Esophagus muscularis mucosa (tissue), 3 donors: ENCODE results near the gene FOXP2.

Experiments
- POLR2A ChIP-seq: fragments of 450-650 bp; IDR thresholded peaks from one replicate; pipeline ENCODE4 v1.6.1; 2017; ENCODE audit warnings: antibody characterized with exemption, moderate library complexity, mild to moderate bottlenecking, low read depth
- TF ChIP-seq, protein P1 (sequence below), 3 experiments: fragments of 200-600 bp in 2 of 3; fragments of 450-650 bp in 1 of 3; sonication (generic) in 2 of 3; IDR thresholded peaks; one replicate each; pipeline ENCODE4 v1.5.1; 2017 to 2019; ENCODE audit warnings: antibody characterized with exemption in 3 of 3, mild to moderate bottlenecking in 2 of 3, moderate library complexity in 1 of 3

DNA sequence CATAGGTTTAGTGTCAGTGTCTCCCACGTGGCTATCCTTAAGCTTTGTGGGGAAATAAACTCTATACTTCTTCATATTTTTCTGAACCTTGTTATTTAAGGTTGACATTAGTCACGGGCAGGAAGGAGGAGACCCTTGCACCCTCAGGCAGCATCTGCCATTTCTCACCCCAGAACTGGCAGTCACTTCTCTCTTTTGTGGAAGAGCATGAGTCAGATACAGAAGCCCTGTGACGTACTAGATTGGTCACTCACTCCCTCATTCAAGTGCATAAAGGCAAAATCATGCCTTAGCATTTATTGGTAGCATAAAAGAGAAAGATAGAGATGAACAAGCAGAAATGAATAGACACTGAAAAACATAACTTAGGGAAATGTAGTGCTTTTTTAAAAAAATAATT, 301.3 kb downstream of the FOXP2 start:
- TF ChIP-seq, protein P1, sequence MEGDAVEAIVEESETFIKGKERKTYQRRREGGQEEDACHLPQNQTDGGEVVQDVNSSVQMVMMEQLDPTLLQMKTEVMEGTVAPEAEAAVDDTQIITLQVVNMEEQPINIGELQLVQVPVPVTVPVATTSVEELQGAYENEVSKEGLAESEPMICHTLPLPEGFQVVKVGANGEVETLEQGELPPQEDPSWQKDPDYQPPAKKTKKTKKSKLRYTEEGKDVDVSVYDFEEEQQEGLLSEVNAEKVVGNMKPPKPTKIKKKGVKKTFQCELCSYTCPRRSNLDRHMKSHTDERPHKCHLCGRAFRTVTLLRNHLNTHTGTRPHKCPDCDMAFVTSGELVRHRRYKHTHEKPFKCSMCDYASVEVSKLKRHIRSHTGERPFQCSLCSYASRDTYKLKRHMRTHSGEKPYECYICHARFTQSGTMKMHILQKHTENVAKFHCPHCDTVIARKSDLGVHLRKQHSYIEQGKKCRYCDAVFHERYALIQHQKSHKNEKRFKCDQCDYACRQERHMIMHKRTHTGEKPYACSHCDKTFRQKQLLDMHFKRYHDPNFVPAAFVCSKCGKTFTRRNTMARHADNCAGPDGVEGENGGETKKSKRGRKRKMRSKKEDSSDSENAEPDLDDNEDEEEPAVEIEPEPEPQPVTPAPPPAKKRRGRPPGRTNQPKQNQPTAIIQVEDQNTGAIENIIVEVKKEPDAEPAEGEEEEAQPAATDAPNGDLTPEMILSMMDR (IDR thresholded peaks at IDR 0.05): no peak
- TF ChIP-seq POLR2A: no peak
